GM12874 (cell line): ENCODE measurements around the gene FRZB.

Experiments used
- CTCF ChIP-seq: IDR thresholded peaks from 2 replicates; pipeline ENCODE4 v1.5.1; 2011; ENCODE audit warnings: low read depth, mild to moderate bottlenecking, control low read depth, low read length, moderate library complexity; ENCODE audit not compliant: insufficient read depth

The FRZB gene, protein sequence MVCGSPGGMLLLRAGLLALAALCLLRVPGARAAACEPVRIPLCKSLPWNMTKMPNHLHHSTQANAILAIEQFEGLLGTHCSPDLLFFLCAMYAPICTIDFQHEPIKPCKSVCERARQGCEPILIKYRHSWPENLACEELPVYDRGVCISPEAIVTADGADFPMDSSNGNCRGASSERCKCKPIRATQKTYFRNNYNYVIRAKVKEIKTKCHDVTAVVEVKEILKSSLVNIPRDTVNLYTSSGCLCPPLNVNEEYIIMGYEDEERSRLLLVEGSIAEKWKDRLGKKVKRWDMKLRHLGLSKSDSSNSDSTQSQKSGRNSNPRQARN

GRCh38 chr2:182866461-182867406 is at the start of gene FRZB:
FRZB (minus strand) TSS chr2:182866637; CDS start chr2:182866552, 85 bp downstream.
- TF ChIP-seq CTCF: no peak

- TF ChIP-seq CTCF: no peak
Measured at GRCh38 chr2:182915369-182916326, 49.2 kb upstream of the FRZB start.

GRCh38 chr2:182914852-182915251 is 48.4 kb upstream of the FRZB start:
- TF ChIP-seq CTCF: no peak

DNA sequence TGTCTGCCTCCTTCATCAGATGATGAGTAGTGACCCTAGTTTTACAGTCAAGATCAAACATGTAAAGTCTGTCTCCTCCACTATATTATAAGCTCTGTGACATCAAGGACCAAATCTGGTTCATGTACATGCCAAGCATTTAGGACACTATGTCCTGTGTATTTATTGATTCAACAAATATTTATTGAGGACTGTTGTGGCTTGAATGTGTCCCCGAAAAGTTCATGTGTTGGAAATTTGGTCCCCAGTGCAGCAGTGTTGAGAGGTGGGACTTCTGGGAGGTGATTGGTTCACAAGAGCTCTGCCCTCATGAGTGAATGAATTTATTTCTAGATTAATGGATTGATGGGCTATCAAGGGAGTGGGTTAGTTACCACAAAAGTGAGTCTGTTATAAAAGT is 46.6 kb upstream of the FRZB start:
- no peak for TF ChIP-seq CTCF

GRCh38 chr2:182912518-182912915 is 46.1 kb upstream of the FRZB start:
- no peak for TF ChIP-seq CTCF

DNA sequence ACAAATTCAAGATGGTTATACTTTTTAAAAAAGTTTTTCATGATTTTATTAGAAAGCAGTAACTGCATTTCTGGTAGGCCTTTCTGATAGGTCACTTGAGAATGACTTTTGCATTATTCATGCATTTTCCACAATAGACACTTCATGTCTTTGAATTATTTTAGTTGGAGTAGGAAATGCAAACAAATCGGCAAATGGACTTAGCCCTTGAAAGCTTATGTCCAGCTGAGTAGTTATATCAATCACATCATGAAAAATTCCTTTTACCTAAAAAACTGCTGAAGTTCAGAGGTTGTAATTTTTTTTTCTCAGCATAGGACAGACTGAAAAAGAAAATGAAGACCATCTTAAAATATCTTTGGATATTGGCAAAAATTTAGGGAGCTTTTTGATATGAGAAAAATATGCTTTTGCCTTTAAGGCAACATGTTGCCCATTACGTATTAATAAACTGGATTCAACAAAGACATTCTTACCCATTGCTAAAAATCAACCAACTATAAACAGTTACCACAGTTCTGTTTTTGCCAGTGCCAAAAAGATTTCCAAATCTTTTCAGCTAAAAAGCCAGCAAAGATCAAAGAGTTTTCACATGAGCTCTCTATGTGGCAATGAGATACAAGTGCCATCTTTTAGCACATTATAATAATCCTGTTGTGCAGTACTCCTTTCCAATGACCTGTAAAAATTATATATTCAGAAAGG is 45.5 kb upstream of the FRZB start:
- no peak for TF ChIP-seq CTCF
